ENCODE results near the gene ABCF3.

Gene ABCF3

GRCh38 chr3:184233127-184233843 lies 47.3 kb downstream of the ABCF3 start:
- TF ChIP-seq CTCF (IDR thresholded peaks at IDR 0.05; ENCODE audit: borderline replicate concordance, control extremely low read depth, extremely low read depth, insufficient read depth, missing control alignments): no peak
- DNase-seq (ENCODE audit: low spot score): peak; percentile 15
- in situ Hi-C loops (cut with MboI; ENCODE audit: low sequenced_read_pairs, unreplicated experiment): loop anchor here (25.0 kb wide), 1 partner anchor 346 kb away; the partner anchor contains the start of gene PARL

- TF ChIP-seq CTCF (IDR thresholded peaks at IDR 0.05; ENCODE audit: borderline replicate concordance, control extremely low read depth, extremely low read depth, insufficient read depth, missing control alignments): no peak
- DNase-seq (ENCODE audit: low spot score): no peak
- in situ Hi-C loops (cut with MboI; ENCODE audit: low sequenced_read_pairs, unreplicated experiment): loop anchor here (25.0 kb wide), 1 partner anchor 347 kb away; the partner anchor contains the start of gene PARL
Observed at GRCh38 chr3:184234224-184234623, 48.2 kb downstream of the ABCF3 start.

DNA sequence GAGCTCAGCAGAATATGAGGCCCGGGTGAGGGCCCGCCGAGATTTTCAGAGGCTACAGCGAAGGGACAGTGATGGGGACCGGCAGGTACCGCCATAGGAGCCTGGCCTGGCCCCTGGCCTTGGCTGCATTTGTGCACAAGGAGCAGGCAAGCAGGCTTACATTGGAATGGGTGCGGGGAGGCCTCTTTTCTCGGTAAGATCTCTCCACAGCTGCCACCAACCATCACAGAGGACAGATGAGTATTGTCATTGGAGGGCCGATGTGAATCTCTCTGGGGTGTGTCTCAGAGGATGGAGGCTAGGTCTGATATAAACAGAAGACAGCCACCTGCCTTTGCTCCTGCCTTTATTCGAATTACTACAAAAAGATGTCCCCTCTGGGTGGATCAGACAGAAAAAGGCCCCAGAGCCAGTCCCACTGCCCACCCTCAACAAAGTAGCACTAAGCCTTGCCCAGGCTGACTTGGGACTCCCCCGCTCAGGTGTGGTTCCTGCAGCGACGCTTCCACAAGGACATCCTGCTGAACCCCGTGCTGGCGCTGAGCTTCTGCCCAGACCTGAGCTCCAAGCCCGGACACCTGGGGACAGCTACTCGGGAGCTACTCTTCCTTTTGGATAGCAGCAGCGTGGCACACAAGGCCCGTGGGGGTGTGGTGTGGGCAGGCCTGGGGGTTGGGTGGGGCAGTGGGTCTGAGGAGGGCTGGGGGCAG lies 48.8 kb downstream of the ABCF3 start:
- DNase-seq (ENCODE audit: low spot score): no peak
- in situ Hi-C loops (cut with MboI; ENCODE audit: low sequenced_read_pairs, unreplicated experiment): loop anchor here (25.0 kb wide), 1 partner anchor 348 kb away; the partner anchor contains the start of gene PARL
- no peak for TF ChIP-seq CTCF (IDR thresholded peaks at IDR 0.05; ENCODE audit: borderline replicate concordance, control extremely low read depth, extremely low read depth, insufficient read depth, missing control alignments)

- TF ChIP-seq CTCF (IDR thresholded peaks at IDR 0.05; ENCODE audit: borderline replicate concordance, control extremely low read depth, extremely low read depth, insufficient read depth, missing control alignments): no peak
- in situ Hi-C loops (cut with MboI; ENCODE audit: low sequenced_read_pairs, unreplicated experiment): loop anchor here (25.0 kb wide), 1 partner anchor 348 kb away; the partner anchor contains the start of gene PARL
- DNase-seq (ENCODE audit: low spot score): no peak
Observed at GRCh38 chr3:184235381-184236032, 49.5 kb downstream of the ABCF3 start.

DNA sequence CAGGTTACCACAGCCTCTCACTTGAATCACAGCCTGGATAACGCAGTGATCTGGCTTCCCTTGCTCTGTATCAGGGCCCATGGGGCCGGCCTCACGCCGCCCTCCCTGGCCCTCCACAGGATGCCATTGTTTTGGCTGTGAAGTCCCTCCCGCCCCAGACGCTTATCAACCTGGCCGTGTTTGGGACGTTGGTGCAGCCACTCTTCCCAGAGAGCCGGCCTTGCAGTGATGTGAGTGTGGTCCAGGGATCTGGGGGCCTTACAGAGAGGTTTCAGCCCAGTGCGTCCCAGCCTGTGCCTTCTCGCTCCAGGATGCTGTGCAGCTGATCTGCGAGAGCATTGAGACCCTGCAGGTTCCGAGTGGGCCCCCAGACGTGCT lies 50.0 kb downstream of the ABCF3 start:
- in situ Hi-C loops (cut with MboI; ENCODE audit: low sequenced_read_pairs, unreplicated experiment): loop anchor here (25.0 kb wide), 1 partner anchor 349 kb away; the partner anchor contains the start of gene PARL
- DNase-seq (ENCODE audit: low spot score): no peak
- no peak for TF ChIP-seq CTCF (IDR thresholded peaks at IDR 0.05; ENCODE audit: borderline replicate concordance, control extremely low read depth, extremely low read depth, insufficient read depth, missing control alignments)

DNA sequence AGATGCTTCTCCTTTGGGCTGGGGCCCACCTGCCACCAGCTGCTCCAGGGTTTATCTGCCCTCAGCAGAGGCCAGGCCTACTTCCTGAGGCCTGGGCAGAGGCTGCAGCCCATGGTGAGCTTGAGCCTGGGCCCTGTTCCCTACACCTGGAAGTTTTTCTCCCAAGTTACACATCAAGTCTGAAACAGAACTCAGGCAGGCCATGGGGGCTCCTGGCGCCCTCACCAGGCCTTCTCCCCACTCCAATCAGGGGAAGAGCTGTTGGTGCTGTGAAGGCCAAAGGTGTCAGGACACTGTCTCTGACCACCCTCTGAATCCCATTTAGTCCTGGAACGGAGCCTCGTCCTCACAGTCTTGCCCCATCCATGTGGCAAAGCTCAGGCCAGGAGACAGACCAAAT lies 50.6 kb downstream of the ABCF3 start:
- TF ChIP-seq CTCF (IDR thresholded peaks at IDR 0.05; ENCODE audit: borderline replicate concordance, control extremely low read depth, extremely low read depth, insufficient read depth, missing control alignments): no peak
- in situ Hi-C loops (cut with MboI; ENCODE audit: low sequenced_read_pairs, unreplicated experiment): loop anchor here (25.0 kb wide), 1 partner anchor 349 kb away; the partner anchor contains the start of gene PARL
- no peak for DNase-seq (ENCODE audit: low spot score)
